Cardiac fibroblast (primary cell): ENCODE data around the gene PEX12.
A peak's percentile ranks its signal among the peaks of the same experiment; 100 is the strongest.

ENCODE experiments used
- DNase-seq, 2 donors: peaks; one replicate each; pipeline versions ENCODE4 v3.0.0 to v3.0.0-alpha.2; 2010; ENCODE audit warnings: low read depth in 2 of 2
- H3K4me3 ChIP-seq, 2 donors: replicated peaks in 1 of 2; 1 replicate in 1 of 2; 2 replicates in 1 of 2; pipeline ENCODE4 v1.5.1; 2011; ENCODE audit warnings: low read depth in 2 of 2, low read length in 2 of 2, mild to moderate bottlenecking in 2 of 2, moderate library complexity in 1 of 2
- CTCF ChIP-seq: IDR thresholded peaks from one replicate; pipeline ENCODE4 v1.5.1; 2011; ENCODE audit warnings: low read depth, mild to moderate bottlenecking, low read length, inconsistent platforms

Gene PEX12

GRCh38 chr17:35560703-35561102 lies 17.7 kb downstream of the PEX12 start, which contains the start of gene SLFN14:
SLFN14 (minus strand) TSS chr17:35560819; CDS start chr17:35558062, 2,757 bp downstream.
- no peak within 1 kb of the TSS for H3K4me3 ChIP-seq
- no peak for TF ChIP-seq CTCF
- no peak for DNase-seq

GRCh38 chr17:35559495-35560210 lies 18.7 kb downstream of the PEX12 start:
- DNase-seq = no peak
- TF ChIP-seq CTCF = no peak
- no peak overlapping the region for H3K4me3 ChIP-seq

GRCh38 chr17:35557353-35557752 lies 21.0 kb downstream of the PEX12 start:
- no peak for TF ChIP-seq CTCF
- DNase-seq = no peak
- H3K4me3 ChIP-seq = no peak overlapping the region

- DNase-seq = peak in 1 of 2 donors; percentile 4
- no peak overlapping the region for H3K4me3 ChIP-seq
- peak; percentile 14 for TF ChIP-seq CTCF
Observed at GRCh38 chr17:35555691-35556090, 22.7 kb downstream of the PEX12 start.

GRCh38 chr17:35554668-35555067 lies 23.7 kb downstream of the PEX12 start:
- no peak for TF ChIP-seq CTCF
- H3K4me3 ChIP-seq = no peak overlapping the region
- no peak for DNase-seq

- no peak overlapping the region for H3K4me3 ChIP-seq
- TF ChIP-seq CTCF = no peak
- DNase-seq = no peak
Observed at GRCh38 chr17:35553310-35553709, 25.1 kb downstream of the PEX12 start.

GRCh38 chr17:35548978-35549377 lies 29.4 kb downstream of the PEX12 start:
- no peak for DNase-seq
- no peak overlapping the region for H3K4me3 ChIP-seq
- TF ChIP-seq CTCF = no peak
